AG20443 (cell line): ENCODE data around the gene NEB.

ENCODE experiments used
- DNase-seq: peaks from one replicate; pipeline ENCODE4 v3.0.0; 2012; ENCODE audit warnings: low spot score, mixed read lengths

NEB gene

DNA sequence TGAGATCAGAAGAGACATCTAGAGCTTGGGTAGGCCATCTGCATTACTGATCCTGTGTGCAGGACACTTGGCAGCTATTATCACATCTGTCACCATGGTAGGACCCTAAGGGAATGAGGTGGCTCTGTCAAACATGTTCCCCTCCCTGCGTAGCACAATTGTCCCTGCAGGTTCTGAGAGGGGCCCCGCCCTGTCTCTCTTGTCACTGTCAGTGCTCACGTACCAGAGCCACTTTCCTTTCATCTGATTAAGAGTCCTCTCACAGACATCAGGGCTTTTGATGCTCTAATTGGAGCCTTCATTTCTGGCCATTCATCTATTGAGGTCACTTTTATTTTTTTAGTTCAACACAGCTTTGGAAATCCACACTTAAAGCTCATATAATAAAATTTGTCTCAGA, 38.5 kb downstream of the NEB start:
- DNase-seq: no peak

GRCh38 chr2:151691631-151692030, 42.6 kb downstream of the NEB start:
- DNase-seq: no peak

DNA sequence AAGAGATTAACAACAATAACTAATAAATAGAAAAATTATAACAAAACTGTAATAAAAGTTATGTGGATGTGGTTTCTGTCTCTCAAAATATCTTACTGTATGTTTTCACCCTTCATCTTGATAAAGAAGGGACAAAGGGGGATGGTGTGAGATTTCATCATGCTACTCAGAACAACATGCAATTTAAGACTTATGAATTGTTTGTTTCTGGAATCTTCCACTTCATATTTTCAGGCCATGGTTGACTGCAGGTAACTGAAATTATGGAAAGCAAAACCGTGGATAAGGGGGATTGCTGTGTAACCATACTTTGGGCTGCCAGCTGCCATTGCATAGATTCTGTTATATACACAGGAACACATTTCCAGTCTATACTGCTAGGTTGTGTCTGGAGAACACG, 45.6 kb downstream of the NEB start:
- DNase-seq: no peak

DNA sequence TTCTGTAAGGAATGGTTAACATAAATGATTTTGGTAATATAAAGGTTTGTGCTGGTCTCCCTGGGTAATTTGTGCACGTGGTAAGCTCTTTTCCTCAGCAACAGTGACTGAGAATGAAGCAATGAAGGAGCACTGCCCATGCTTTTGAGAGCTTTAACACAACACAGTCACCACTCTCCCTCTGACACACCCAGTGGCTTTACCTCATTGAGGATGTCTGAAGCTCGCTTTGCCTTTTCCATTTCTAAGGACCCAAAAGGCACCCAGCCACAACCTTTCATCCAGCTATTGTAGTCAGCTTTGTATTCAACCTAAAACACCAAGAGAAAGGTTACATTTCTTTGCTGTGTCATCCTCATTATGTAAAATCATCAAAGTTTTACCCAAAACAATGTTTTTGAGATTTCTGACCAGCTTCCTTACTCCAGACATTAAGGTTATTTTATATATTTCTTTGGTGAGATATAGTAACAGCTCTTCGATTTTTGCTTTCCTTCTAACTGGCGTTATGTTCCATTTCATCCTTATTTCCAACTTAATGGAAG, 51.7 kb downstream of the NEB start:
- no peak for DNase-seq

DNA sequence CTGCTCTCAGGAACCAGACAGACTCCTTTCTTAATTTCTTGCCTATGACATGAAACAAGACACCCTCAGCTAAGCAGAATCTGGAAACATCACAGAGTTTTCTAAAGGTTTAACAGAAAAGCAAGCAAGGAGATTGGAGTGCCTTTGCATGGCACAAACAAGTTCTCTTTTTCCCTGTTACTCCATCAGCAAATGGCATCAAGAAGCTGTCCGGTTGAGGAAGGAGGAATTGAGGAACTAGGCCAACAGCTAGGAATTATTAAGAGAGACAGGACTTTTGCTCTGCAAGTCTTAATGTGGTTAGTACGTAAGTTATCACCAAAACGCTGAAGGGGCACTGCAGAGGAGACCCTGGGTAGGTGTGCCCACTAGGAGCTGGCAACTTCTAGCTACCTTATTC, 53.2 kb downstream of the NEB start:
- no peak for DNase-seq

DNA sequence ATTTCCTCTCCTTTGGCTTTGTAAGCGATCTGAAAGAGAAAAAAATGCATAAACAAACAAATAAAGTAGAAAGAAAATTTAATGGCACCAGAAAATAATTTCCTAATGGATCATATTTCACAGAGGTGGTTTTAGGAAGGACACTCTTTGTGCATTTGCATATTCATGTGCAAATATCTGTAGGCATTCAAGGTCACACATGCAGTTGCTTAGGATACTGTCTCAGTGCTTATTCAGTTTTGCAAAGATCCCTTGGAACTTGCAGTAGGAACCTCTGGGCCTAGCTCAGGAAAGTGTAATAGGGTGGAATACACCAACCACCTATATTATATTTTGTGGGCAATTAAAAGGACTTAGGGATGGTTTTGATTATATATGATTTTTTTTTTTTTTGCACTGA, 54.3 kb downstream of the NEB start:
- DNase-seq: no peak

- DNase-seq: no peak
Measured at GRCh38 chr2:151678849-151679248, 55.4 kb downstream of the NEB start.

DNA sequence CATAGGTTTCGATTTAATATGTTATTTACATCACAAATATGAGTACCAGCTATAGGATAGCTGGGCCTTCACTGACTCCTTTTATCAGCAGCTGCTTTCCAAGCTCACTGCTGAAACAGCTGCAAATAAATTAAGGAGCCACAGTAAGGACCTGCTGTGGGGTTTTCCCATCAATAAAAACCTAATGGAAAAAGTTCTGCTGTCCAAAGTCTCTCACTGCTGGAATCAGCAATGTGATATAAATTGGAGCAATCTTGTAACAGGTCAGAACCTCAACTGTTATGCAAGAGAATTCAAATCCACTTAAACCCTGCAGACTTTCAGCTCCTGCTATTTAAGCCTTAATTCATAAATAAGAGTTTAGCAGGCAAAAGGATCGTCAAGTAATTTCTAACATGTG, 61.3 kb downstream of the NEB start:
- DNase-seq: no peak

GRCh38 chr2:151672277-151672676, 62.0 kb downstream of the NEB start:
- no peak for DNase-seq

DNA sequence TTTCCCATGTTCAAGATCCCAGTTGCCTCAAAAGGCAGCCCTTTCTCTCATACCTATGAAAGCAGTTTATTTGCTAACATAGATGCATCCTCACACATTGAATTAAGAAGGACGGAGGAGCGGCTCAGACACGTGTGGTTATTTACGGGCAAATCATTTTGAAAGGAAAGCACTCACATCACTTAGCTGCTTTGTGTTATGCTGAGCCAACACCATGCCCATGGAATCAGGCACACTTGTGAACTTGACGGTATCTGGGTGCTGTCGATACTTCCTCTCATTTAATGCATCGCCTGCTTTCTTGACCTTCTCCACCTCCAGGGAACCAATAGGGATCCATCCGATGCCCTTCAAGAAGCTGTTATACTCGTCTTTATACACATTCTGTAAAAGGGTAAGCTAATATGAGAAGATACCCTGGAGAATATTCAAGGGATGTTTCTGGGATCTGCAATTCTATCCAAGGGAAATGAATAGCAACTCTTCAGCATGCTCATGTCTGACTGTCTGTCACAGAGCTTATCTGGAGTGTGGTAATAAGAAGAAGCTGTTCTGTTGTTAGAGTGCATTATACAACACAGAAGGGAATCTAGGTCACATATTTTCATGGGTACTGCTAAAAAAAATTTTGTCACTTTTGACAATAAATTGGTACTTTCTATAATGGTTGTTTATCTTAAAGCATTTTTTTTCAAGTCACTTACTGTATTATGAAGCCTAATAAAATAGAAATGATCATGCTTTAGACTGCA, 63.3 kb downstream of the NEB start:
- no peak for DNase-seq

- no peak for DNase-seq
Measured at GRCh38 chr2:151670346-151670745, 63.9 kb downstream of the NEB start.

DNA sequence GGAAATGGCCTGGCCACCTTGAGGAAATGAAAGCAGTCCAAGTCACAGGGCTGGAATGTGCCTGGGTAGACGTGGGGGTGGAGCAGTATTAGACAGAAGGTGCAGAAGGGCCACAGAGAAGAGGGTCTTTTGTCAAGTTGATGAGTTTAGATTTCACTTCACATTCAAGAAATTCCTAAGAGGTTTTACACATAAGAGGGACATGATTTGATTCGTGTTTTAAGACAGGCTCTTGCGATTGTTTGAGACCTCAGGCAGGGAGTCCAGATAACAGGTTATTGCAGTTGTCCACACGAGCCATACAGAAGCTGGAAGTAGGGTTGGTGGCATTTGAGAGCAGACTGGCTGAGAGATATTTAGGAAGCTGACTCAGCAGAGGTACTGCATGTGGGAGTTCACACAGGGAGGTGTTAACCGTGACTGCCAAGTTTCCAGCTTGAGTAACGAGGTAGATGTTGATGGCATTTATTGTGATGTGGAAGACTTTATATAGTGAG, 64.6 kb downstream of the NEB start:
- DNase-seq: no peak

- no peak for DNase-seq
Measured at GRCh38 chr2:151668737-151669136, 65.5 kb downstream of the NEB start.

- DNase-seq: no peak
Measured at GRCh38 chr2:151665959-151666358, 68.3 kb downstream of the NEB start.

DNA sequence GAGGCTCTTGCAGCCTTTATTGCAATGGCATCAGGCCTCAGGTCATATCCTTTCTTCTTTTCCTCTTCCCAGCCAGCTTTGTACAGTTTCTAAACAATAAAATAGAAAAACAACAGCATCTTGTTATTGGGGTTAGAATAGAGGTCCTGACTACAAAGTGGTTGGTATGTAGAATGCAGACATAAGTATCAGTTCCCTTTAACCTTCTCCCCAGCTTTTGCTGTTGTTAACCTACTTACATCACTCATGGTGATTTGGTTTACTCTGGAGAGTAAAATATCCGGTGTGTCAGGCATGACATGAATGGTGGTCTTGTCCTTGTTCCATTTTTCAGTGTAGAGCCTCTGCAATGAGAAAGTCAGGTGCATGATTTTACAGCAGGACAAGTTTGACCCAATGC, 69.8 kb downstream of the NEB start:
- DNase-seq: no peak

DNA sequence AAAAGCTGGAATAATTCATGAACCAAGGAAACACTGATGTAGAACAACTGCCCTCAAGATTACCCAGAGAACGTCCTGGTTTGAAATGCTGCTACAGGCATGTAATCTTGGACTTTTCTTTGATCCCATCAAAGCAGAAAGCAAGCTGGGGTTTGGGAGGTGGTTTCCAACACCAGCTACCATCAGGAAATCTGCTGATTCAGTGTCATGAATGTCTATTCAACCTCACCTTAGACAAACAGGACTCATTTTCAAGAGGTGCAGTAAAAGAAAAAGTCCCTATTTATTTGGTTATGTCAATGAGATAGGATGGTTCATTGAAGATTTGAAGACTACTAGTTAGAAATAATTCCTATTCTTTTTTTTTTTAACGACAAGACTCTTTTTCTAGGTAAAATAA, 72.7 kb downstream of the NEB start:
- DNase-seq: no peak

GRCh38 chr2:151658081-151658480, 76.2 kb downstream of the NEB start:
- no peak for DNase-seq

DNA sequence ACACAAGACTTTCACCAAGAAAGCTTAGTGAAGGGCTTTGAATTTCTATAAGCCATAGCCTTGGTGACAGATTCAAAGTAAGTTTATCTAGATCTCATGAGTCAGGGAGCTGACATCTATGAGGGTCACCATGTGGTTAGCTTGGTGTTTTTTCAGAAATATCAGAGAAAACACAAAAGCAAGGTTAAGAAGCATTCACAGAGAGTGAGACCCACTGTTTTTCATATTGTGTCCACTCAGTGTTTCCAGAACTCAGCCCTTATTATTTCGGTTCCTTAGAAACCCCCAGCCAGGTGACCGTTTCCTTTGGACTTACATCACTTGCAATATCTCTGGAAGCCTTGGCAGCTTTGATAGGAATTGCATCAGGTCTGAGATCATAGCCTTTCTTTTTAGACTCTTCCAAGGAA, 76.6 kb downstream of the NEB start:
- DNase-seq: no peak

DNA sequence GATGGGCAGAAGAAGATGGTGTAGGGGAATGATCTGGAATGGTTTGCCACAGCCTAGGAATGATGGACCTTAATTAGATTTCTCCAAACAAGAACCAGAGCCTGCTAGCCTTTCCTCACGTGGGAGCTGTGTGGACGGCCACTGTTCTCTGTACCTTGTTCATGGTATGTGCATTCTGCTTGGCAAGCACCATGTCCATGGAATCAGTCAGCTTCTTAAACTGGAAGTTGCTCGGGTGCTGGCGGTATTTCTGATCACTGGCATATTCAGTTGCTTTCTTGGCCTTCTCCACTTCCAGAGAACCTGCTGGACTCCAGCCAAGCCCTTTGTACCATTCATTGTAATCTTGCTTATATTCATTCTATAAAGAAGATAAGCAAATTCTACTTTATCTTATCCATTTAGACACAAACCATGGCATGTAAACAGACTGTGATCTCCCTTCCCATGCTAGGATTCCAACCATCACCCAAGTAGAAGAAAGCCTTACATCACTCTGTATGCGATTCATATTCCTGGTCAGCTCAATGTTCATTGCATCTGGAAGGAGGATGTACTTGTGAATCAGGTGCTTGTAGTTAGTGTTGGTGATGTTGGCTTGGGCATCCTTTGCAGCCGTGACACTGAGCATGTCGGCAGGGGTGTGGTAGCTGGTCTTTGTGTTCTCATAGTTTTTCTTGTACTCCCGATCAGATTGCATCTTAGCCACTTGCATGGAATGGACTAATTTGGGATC, 78.4 kb downstream of the NEB start:
- no peak for DNase-seq

- DNase-seq: no peak
Measured at GRCh38 chr2:151654891-151655290, 79.4 kb downstream of the NEB start.

DNA sequence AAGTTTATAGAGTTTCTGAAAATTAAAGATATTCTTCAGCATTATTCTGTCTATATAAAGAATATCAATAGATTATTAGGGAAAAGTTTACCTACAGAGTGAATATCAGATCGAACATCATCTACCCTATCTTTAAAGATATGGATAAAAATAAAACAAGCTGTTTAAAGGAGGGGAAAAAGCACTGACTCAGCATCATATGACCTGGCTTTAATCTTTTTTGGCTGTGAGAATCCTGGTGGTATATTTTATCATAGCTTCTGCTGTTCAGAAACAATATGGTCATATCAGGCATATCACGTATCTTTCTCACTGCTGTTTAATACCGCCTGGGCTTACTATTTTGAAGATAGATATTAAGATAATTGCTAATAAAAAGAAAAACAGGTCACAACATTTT, 80.2 kb downstream of the NEB start:
- no peak for DNase-seq

- DNase-seq: no peak
Measured at GRCh38 chr2:151651274-151651673, 83.0 kb downstream of the NEB start.

DNA sequence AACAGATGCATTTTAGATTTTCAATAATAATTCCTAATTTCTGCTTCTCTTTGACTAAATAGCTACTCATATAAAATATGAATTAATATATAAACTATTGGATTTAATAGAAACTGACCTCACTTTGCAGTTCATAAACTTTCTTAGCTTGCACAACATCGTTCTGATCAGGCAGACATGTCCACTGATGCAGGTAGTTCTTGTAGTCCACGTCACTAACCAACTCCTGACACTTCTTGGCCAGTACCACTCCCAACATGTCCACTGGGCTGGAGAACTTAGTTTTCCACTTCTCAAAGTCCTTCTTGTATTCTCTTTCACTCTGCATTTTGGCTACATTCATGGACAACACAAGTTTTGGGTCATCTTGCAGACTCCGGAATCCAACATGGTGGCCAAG, 83.8 kb downstream of the NEB start:
- DNase-seq: no peak
